22Rv1 (cell line): Measurements from ENCODE around the gene CD302.

Source experiments
- ZFX ChIP-seq: fragments of 450-650 bp; IDR thresholded peaks from 2 replicates; pipeline ENCODE4 v1.6.1; 2017; ENCODE audit warnings: antibody characterized with exemption, borderline replicate concordance
- TF ChIP-seq, protein P1 (sequence below): fragments of 450-650 bp; IDR thresholded peaks from 2 replicates; pipeline ENCODE4 v1.5.1; 2017; ENCODE audit warnings: mild to moderate bottlenecking

- TF ChIP-seq, protein P1, sequence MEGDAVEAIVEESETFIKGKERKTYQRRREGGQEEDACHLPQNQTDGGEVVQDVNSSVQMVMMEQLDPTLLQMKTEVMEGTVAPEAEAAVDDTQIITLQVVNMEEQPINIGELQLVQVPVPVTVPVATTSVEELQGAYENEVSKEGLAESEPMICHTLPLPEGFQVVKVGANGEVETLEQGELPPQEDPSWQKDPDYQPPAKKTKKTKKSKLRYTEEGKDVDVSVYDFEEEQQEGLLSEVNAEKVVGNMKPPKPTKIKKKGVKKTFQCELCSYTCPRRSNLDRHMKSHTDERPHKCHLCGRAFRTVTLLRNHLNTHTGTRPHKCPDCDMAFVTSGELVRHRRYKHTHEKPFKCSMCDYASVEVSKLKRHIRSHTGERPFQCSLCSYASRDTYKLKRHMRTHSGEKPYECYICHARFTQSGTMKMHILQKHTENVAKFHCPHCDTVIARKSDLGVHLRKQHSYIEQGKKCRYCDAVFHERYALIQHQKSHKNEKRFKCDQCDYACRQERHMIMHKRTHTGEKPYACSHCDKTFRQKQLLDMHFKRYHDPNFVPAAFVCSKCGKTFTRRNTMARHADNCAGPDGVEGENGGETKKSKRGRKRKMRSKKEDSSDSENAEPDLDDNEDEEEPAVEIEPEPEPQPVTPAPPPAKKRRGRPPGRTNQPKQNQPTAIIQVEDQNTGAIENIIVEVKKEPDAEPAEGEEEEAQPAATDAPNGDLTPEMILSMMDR = no peak
- no peak for TF ChIP-seq ZFX
These were observed 20.9 kb upstream of the CD302 start for GRCh38 chr2:159818940-159819339.
